G401 (cell line): ENCODE data around the gene CACNA1C. TPM values are rescaled to one million over a fixed set of nuclear protein-coding genes. Genes with fewer than 3 reads are reported as not detected.
A peak's percentile ranks its signal among the peaks of the same experiment; 100 is the strongest.
"Not testable (repeated sequence)": the region's sequence is repeated elsewhere in the genome, so short reads cannot be mapped to it uniquely, and the experiment has no call there.

Source experiments
- DNase-seq: peaks from one replicate; pipeline ENCODE4 v3.0.0-alpha.2; 2015; ENCODE audit warnings: low spot score
- in situ Hi-C: cut with HindIII; loops from 2 replicates; pipeline ENCODE4 v1.10.0; 2016; ENCODE audit warnings: low sequenced_read_pairs, mixed read lengths
- total RNA-seq: library from RNA; depleted of rRNA; stranded (reverse); fragments of >200 nt; shearing (Covaris generic); gene quantifications from 2 replicates; pipeline ENCODE4 v1.2.3, GENCODE V29; 2014

Gene CACNA1C
- total RNA-seq, 1 experiment from 2014 or later = 2.8 TPM

GRCh38 chr12:2691345-2692071 lies 638.7 kb downstream of the CACNA1C start:
- in situ Hi-C loops = no loop called here
- DNase-seq = no peak

- DNase-seq = no peak
- in situ Hi-C loops = no loop called here
Measured at GRCh38 chr12:2692080-2692479, 639.3 kb downstream of the CACNA1C start.

- in situ Hi-C loops = no loop called here
- no peak for DNase-seq
Measured at GRCh38 chr12:2693244-2693860, 640.6 kb downstream of the CACNA1C start.

- no peak for DNase-seq
- in situ Hi-C loops = no loop called here
Measured at GRCh38 chr12:2693980-2694610, 641.3 kb downstream of the CACNA1C start.

DNA sequence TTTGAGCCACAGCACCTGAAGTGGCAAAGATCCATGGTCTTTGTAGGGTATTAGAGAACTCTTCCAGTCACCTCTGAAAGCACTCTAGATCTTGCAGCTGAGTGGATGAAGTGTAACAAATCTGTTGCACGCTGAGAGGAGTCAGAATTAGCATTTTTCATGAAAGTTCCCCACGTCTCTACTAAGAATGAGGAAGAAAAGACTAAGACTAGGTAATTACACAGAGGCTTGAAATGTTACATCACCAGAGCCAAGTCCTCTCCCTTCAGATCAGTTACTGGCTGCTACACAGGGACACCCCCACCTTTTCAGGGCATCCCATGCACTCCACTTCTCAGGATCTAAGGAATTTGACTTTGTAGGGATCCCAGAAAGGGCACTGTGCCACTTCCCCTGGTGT lies 643.3 kb downstream of the CACNA1C start:
- DNase-seq = no peak
- in situ Hi-C loops = no loop called here

- in situ Hi-C loops = no loop called here
- DNase-seq = no peak
Measured at GRCh38 chr12:2697057-2697800, 644.4 kb downstream of the CACNA1C start.

DNA sequence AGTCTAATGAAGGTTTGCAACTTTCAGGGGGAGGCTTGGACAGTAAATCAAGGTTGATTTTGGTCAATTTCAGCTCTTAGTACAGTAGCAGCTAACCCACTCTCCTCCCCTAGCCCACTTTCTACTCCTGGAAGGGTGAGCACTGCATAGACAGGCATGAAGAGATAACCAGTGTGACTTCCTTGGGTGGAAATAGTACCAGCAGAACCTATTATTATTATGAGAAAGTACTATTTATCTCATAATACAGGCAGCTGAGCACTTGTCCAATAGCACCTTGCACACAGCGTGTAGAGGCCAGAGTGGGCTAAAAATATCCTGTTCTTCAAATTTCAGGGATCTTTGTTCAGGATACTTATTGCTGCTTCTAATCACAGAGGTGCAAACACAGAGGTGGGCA lies 645.8 kb downstream of the CACNA1C start:
- in situ Hi-C loops = no loop called here
- no peak for DNase-seq

DNA sequence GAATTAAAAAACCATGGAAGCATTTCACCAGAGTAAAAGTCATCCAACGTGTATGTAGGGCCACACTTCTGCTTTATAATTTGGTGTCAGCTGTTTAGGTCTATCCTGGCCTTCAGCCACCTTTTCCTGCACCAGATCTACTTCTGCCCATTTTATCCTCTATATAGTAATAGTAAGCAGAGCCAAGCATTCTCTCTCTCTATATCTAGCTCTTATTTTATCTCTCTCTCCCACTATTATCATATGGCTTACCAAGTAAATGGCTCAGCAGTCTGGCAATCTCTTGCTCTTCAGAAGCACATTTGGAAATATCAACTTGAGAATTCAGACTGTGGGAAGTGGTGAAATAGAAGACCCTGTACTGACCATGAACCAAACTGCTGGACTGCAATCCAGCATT lies 657.9 kb downstream of the CACNA1C start:
- no peak for DNase-seq
- in situ Hi-C loops = no loop called here

DNA sequence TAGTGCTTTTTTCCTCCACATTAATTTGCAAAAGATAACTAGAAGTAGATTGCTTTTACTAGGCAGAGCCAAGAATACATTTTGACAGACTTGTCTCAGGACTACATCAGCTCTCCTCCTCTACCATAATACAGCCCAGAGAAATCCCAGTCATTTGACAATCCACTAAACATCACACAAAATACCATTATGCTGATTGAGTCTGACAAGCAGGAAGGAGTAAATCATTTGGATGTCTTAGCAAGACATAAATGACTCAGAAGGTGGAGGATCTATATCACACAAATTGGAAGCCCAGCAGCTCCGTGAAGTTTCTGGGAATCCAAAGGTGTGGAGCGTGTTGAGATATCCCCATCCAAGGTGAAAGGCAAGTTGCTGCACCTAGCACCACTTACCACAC lies 666.6 kb downstream of the CACNA1C start:
- DNase-seq = no peak
- in situ Hi-C loops = no loop called here

DNA sequence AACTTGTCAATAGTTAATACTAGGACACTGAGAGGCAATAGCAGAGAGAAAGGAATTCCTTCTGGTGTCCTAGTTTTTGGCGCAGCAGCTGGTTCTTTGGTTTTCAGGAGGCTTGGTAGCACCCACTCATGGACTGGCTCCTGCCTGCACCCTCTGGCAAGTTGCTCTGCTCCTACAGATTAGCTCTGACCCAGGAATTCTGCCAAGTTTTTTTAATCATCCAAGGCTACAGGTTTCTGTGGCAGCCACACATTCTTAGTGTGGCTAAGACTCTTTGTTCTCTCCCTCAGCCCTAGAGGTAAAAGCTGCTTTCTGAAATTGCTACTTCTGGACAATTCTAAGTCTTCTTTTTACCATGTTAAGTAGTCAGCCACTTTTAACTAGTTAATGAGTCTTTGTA lies 670.0 kb downstream of the CACNA1C start:
- in situ Hi-C loops = no loop called here
- no peak for DNase-seq

- in situ Hi-C loops = no loop called here
- no peak for DNase-seq
Measured at GRCh38 chr12:2732290-2732689, 679.5 kb downstream of the CACNA1C start.

GRCh38 chr12:2733493-2734355 lies 680.9 kb downstream of the CACNA1C start:
- in situ Hi-C loops = no loop called here
- no peak for DNase-seq

DNA sequence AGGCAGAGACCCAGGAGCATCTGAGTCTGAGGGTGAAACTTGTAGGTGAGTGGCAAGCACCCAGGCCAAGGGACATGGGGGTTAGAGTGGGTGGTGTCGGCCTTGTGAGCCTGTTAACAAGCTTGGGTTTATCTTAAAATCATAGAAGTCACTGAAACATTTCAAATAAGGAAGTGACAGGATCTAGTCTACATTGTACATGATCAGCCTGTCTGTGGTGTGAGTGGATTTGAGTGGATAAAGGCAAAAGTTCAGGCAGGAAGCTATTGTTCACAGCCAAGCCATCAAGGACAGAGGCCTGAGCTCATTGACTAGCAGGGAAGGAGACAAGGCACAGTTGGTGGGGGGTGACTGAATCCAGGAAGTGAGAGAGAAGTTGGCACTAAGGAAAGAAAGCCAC lies 682.6 kb downstream of the CACNA1C start:
- DNase-seq = no peak
- in situ Hi-C loops = no loop called here

DNA sequence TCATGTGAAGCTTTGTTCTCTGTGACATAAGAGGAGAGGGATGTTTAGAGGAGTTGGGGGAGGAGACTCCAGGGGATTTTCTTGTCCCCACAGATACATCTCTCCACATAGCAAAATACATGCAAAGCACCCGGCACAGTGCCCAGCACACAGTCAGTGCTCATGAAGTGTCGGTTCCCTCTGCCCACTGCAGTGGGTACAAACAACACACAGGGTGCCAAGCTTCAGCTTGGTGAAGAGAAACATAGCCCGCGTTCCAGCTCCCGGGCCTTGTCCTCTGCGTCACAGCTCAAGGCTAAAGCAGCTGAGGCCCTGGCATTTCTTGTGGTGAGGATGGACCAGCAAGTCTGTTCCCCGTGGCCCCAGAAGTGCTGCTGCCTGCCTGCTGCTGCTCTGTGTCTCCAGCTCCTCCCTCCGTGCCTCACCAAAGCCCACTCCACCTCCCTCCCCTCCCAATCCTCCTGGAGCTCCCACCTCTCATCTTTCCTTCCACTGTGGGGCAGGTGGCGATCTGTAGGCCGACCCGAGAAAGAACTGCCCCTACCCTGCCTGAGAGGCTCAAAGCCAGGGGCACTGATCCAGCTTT lies 685.0 kb downstream of the CACNA1C start:
- in situ Hi-C loops = no loop called here

DNA sequence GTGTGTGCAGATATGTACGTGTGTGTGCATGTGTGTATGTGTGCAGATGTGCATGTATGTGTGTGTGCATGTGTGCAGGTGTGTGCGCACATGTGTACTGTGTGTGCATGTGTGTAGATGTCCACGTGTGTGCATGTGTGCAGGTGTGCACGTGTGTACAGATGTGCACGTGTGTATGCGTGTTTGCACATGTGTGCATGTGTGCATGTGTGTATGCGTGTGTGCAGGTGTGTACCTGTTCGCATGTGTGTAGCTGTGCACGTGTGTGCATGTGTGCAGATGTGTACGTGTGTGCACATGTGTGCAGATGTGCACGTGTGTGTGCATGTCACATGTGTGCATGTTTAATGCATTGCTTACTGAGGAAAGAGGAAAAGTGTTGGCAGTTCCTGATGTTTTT lies 686.3 kb downstream of the CACNA1C start:
- in situ Hi-C loops = no loop called here
- DNase-seq = no peak

More for the DNA sequence above, 685.0 kb downstream of the CACNA1C start:
- DNase-seq = peak; percentile 52

DNA sequence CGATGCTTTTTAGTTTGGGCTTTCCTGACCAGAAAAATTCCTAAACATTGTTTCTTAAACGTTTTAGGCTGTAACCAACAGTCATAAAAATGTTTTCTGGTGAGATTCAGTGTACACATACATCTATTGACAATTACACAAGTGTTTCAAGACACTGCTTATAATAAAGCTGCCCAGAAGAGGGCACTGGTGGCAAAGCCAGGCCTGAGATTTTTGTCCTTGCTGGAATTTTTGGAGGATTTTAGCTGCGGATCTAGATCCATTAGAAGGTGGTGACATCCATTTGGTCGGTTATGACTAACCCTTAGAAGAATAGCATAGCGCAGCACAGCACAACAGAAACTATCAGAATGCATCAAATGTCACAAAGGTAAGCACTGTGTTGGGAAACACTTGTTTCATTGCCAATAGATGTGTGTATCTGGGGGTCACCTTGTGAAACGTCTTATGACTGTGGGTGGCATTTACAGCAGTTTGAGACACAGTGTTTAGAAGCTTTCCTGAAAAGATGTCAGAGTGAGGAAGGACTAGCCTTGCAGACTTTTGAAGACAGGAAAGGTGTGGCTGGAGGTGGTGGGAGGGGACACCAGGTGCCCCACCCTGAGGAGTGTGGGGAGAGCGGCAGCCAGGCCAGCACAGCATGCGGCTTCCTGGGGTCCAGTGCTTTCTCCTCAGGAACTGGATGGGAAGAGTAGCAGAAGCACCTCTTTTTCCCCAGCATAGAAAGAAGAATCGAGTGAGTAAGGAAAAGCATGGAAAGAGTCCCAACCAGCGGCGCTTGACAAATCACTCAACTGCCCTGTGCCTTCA lies 687.2 kb downstream of the CACNA1C start:
- in situ Hi-C loops = no loop called here
- peak; percentile 84 for DNase-seq

DNA sequence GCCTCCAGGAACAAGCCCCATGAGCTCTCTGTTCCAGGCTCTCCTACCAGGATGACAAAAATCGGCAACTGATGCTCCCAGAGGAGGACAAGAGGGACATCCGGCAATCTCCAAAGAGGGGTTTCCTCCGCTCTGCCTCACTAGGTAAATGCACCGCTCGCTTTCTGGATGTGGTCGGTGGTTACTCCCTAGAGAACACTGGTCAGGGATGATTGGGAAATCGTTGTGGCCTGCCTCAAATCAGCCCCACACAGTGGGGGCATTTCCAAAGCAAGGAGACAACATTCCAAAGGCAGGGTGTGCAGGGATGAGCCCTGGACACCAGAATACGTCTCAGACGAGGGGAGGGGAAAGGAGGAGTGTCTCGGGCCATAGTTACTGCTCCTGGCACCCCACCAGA lies 689.2 kb downstream of the CACNA1C start:
- in situ Hi-C loops, DNase-seq: not testable (repeated sequence)

DNA sequence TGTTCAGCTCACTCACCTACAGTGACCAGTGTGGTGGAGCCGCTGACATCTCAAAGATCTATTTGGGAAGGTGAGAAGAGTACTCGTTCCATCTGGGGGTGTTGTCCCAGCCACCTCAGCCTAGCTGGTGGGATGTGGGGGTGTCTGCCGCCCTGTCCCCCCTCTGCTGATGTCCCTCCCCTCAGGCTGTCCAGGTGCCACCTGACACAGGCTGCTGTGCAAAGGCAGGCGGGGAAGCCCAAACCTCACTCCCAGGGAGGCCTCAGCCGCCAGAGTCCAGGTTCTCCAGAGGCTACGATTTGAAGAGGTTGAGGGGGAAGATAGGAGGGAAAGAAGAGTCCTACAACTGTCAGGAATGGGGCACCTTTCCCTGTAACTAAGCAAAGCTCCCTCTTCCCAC lies 690.7 kb downstream of the CACNA1C start:
- in situ Hi-C loops = no loop called here
- no peak for DNase-seq
